ENCODE data around the gene SCOC. TPM values are rescaled to one million over a fixed set of nuclear protein-coding genes. Genes with fewer than 3 reads are reported as not detected.

SCOC gene
- polyA plus RNA-seq, 1 experiment: 16.7 TPM

- CTCF ChIA-PET: interaction anchor here (0.6 to 5.7 kb wide), 2 partner anchors 10 to 635 kb away, joined by 3 to 41 read pairs; no protein-coding TSS in a partner anchor
- POLR2A ChIA-PET: no interaction called here
- H3K27me3 ChIP-seq (ENCODE audit: control insufficient read depth, insufficient read depth, low read length): peaks cover 2% of the 10 kb centered on the region
- no peaks in the 10 kb centered on the region for H3K36me3 ChIP-seq (ENCODE audit: control insufficient read depth, insufficient read depth, low read length)
- DNase-seq (ENCODE audit: low read depth): no peak
- H3K4me3 ChIP-seq (ENCODE audit: low read depth, low read length): no peak overlapping the region
- TF ChIP-seq CTCF (IDR thresholded peaks at IDR 0.05; ENCODE audit: insufficient read depth, low read depth, low read length): no peak
Measured at GRCh38 chr4:140349816-140350215, 23.6 kb upstream of the SCOC start.

GRCh38 chr4:140351093-140352075 lies 22.1 kb upstream of the SCOC start:
- no peak for TF ChIP-seq CTCF (IDR thresholded peaks at IDR 0.05; ENCODE audit: insufficient read depth, low read depth, low read length)
- H3K4me3 ChIP-seq (ENCODE audit: low read depth, low read length): no peak overlapping the region
- H3K36me3 ChIP-seq (ENCODE audit: control insufficient read depth, insufficient read depth, low read length): no peaks in the 10 kb centered on the region
- ChIA-PET POLR2A (no interaction called here), CTCF (interaction anchor here (0.6 to 5.7 kb wide), 4 partner anchors 9 to 688 kb away, joined by 3 to 41 read pairs (median 7); partner anchors contain the start of gene SCOC)
- peaks cover 2% of the 10 kb centered on the region for H3K27me3 ChIP-seq (ENCODE audit: control insufficient read depth, insufficient read depth, low read length)
- no peak for DNase-seq (ENCODE audit: low read depth)

- no peak for TF ChIP-seq CTCF (IDR thresholded peaks at IDR 0.05; ENCODE audit: insufficient read depth, low read depth, low read length)
Measured at GRCh38 chr4:140353786-140354185, 19.7 kb upstream of the SCOC start.

GRCh38 chr4:140355288-140355687 lies 18.2 kb upstream of the SCOC start:
- ChIA-PET CTCF (no interaction called here), POLR2A (no interaction called here)
- Histone ChIP-seq H3K27me3 (ENCODE audit: control insufficient read depth, insufficient read depth, low read length) (peaks cover 1% of the 10 kb centered on the region; the same call in 1 of the 2 replicates), H3K36me3 (ENCODE audit: control insufficient read depth, insufficient read depth, low read length) (no peaks in the 10 kb centered on the region), H3K4me3 (ENCODE audit: low read depth, low read length) (no peak overlapping the region)
- no peak for TF ChIP-seq CTCF (IDR thresholded peaks at IDR 0.05; ENCODE audit: insufficient read depth, low read depth, low read length)
- DNase-seq (ENCODE audit: low read depth): no peak

More at GRCh38 chr4:140353786-140354185, 19.7 kb upstream of the SCOC start:
- Histone ChIP-seq H3K4me3 (ENCODE audit: low read depth, low read length) (no peak overlapping the region), H3K36me3 (ENCODE audit: control insufficient read depth, insufficient read depth, low read length) (no peaks in the 10 kb centered on the region), H3K27me3 (ENCODE audit: control insufficient read depth, insufficient read depth, low read length) (peaks cover 3% of the 10 kb centered on the region)
- POLR2A ChIA-PET: no interaction called here
- CTCF ChIA-PET: interaction anchor here (0.7 to 3.4 kb wide), 3 partner anchors 9 to 497 kb away, joined by 3 to 11 read pairs (median 4); no protein-coding TSS in a partner anchor
- no peak for DNase-seq (ENCODE audit: low read depth)

GRCh38 chr4:140357868-140358267 lies 15.6 kb upstream of the SCOC start:
- no peaks in the 10 kb centered on the region for H3K36me3 ChIP-seq (ENCODE audit: control insufficient read depth, insufficient read depth, low read length)
- CTCF ChIA-PET: interaction anchor here (1.3 to 1.6 kb wide), 2 partner anchors 10 to 251 kb away, joined by 4 read pairs; no protein-coding TSS in a partner anchor
- DNase-seq (ENCODE audit: low read depth): no peak
- H3K4me3 ChIP-seq (ENCODE audit: low read depth, low read length): no peak overlapping the region
- POLR2A ChIA-PET: no interaction called here
- peaks cover 1% of the 10 kb centered on the region; the same call in 1 of the 2 replicates for H3K27me3 ChIP-seq (ENCODE audit: control insufficient read depth, insufficient read depth, low read length)
- no peak for TF ChIP-seq CTCF (IDR thresholded peaks at IDR 0.05; ENCODE audit: insufficient read depth, low read depth, low read length)
